Stimulated activated CD4-positive, alpha-beta T cell treated with anti-CD3 and anti-CD28 coated beads, Interleukin-12 subunit alpha, Interleukin-12 subunit beta, amount 100 ng/mL, for 4 hours (primary cell): Measurements from ENCODE around the gene CYREN.
"Not testable (repeated sequence)": the region's sequence is repeated elsewhere in the genome, so short reads cannot be mapped to it uniquely, and the experiment has no call there.

Source experiments
- DNase-seq: peaks from one replicate; pipeline ENCODE4 v3.0.0-alpha.2; 2020

The CYREN gene, protein sequence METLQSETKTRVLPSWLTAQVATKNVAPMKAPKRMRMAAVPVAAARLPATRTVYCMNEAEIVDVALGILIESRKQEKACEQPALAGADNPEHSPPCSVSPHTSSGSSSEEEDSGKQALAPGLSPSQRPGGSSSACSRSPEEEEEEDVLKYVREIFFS

GRCh38 chr7:135170274-135170997 lies at the start of gene CYREN:
TSS of gene CYREN (minus strand) at chr7:135170707. CDS start at chr7:135168922, 1,785 bp downstream.
- peak; percentile 92 for DNase-seq

DNA sequence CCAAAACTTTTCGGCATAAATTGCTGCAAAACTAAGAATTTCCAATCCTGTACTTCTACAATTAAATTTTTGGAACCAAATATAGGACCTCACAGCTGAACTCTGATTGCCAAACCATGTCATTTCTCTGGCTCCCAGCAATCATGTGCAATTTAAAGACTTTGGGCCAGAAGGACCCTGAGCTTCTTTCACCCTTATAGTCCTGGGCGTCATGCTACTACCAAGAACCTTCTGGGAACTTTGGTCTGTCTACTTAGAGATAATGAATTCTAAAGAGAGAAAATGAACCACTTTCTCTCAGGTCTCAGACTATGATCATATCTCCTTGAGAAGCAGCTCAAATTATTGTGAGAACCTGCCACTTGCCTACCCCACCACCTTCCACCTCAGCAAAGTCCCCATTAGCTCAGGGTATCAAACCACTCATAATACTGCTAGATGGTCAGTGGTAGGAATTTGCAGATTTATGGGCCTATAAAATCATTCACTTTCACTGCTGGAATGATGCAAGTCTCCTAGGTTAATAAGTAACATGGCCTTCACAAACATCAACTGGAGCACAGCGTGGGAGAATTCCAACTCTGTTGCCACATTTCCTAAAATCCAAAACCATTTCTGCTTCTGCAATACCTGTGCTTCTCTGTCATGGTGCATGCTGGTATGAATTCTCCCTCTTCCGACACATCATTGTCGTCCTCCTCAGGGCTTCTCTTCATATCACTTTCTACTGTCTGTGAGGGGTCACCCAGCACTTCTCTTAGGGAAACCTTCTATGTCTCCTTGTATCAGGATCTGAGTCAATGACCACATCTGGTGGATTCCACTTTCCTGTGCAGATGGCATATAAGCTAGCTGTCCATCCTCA lies 47.4 kb upstream of the CYREN start:
- no peak for DNase-seq

DNA sequence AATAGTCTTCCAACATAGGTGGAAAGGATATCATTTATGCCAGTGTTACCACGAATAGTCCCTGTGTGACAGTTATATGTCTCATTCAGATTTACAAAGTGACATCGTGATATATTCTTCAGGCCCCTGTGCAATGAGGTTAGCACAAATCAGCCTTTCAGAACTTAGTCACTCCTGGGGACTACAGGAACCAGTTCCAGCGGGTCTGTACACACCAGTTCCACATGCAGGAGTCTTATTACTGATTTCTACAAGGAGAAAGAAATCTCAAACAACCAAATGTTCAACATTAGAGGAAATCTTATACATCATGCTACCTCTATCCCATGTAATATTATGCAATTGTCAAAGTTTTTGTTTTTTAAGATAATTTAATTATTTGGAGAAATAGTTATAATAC lies 45.2 kb upstream of the CYREN start:
- no peak for DNase-seq

GRCh38 chr7:135215180-135215579 lies 44.7 kb upstream of the CYREN start:
- no peak for DNase-seq

DNA sequence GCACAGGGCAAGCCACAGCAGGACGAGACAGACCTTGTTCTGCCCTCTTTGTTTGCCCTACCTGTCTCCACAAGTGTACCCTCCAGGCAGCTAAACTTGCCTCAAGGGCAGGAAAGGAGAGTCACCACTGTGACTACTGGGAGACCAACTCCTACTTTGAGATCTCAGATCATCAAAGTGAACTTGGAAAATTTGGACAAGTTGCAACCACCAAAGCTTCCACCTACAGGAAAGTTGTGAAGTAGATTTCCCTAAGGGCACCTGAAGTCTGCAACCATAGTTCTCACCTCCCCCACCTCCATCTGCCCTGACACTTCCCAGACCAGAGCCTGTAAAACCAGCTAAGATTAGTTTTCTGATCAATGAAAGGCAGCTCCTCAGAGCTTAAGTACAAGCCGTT lies 43.3 kb upstream of the CYREN start:
- DNase-seq = no peak

DNA sequence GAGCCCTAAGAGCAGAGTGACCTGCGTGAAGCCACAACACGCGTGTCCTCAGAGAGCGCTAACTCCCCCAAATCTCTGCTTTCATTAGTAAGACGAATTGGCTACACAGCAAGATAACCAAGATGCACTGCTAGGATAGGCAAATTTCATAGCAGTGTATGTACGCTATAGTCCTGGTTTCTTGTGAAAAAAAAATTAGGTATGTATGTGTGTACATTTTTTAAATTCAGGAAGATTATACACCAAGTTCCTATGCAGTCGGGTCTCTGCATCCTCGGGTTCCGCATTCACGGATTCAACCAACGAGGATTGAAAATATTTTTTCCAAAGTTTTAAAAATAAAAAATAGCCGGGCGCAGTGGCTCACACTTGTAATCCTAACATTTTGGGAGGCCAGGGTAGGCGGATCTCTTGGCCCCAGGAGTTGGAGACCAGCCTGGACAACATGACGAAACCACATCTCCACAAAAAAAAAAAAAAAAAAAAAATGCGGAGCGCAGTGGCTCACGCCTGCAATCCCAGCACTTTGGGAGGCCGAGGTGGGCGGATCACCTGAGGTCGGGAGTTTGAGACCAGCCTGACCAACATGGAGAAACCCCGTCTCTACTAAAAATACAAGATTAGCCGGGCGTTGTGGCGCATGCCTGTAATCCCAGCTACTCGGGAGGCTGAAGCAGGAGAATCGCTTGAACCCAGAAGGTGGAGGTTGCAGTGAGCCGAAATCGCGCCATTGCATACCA lies 41.6 kb upstream of the CYREN start:
- DNase-seq = not testable (repeated sequence)

DNA sequence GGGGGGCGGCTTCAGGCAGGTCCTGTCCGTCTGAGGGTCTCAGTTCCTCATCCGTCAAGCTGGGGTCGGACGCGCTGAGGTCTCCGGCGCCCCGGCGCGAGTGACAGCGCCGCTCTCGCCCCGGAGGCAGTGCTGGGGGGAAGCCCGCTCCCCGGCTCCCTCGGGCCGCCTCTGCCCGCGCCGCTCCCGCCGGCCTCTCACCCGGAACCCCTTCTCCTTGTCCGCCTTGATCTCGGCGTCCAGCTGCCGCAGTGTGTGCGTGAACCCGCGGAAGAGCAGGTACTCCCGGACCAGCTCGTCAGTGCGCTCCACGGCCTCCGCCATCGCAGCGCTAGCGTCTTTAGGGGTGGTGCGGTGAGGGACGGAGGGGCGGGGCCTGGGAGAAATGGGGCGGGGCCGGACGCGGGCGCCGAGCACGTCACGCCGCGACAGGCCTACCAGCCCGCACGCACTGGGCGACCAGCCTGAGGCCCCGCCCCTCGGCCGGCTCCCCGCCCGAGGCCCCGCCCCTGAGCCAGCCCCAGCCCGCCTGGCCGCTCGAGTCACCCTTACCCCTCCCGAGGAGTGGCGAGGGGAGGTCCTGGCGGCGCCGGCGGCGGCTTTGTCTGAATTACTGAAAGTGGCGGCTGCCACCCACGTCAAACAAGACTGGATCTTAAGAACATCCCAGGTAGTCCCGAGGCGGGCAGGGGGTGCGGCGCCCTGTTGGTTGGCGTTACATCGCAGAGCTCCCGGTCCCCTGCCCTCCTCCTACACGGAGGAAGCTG lies 40.9 kb upstream of the CYREN start, which contains the start of gene WDR91:
Gene WDR91 (minus strand): TSS at position 348 of the 767 bp plus-strand sequence. CDS start 24 bp downstream, at position 324.
- DNase-seq = peak; percentile 99

GRCh38 chr7:135210888-135211178 lies 40.3 kb upstream of the CYREN start:
- DNase-seq = no peak

DNA sequence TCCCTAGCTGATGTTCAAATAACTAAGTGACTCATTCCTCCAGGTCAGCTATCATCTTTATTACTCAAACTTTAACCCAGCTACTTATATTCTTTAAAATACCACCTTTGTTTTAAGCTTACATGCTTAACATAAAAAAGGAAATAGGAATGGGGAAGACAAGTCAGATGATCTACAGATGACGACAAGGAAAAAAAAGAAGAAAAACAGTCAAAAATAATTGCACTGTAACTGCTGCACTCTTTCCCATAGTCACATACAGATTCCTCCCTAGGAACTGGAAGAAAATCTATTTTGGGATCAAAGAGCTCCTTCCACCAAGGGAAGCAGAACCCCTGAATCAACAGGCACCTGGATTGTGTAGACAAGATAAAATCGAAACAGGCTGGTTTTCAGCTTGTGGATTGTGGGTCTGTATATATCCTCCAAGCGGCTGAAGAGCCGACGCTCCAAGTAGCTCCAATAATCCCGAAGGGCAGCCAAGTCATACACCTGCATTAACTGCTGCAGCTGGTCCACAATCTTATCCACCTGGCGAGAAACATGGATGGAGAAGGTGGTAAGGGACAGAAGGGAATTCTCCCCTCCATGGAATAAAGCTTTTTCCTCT lies 38.8 kb upstream of the CYREN start:
- DNase-seq = no peak

- DNase-seq = no peak
These were observed 37.7 kb upstream of the CYREN start for GRCh38 chr7:135208102-135208793.

- no peak for DNase-seq
These were observed 37.0 kb upstream of the CYREN start for GRCh38 chr7:135207406-135208101.

GRCh38 chr7:135206941-135207391 lies 36.5 kb upstream of the CYREN start:
- DNase-seq = no peak

- DNase-seq = no peak
These were observed 35.3 kb upstream of the CYREN start for GRCh38 chr7:135205850-135206249.

GRCh38 chr7:135204876-135205275 lies 34.4 kb upstream of the CYREN start:
- no peak for DNase-seq

- DNase-seq = no peak
These were observed 33.8 kb upstream of the CYREN start for GRCh38 chr7:135204341-135204749.

DNA sequence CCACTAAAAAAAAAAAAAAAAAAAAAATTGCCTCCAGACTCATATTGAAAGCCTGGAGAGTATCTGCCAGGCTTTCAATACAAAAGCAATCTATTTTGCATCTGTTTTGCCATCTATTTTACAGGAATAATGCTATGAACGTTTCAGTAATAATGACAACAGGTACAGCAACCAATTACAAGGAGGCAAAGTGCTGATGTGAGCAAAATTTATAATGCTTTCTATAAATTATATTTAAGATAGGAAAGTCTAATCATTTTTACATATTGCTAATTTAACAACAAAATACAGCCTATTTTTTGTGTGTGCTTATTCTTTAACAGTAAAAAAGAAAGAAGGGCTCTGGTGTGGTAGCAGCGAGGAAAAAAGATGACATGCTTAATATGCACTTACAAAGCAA lies 30.8 kb upstream of the CYREN start:
- no peak for DNase-seq

- DNase-seq = no peak
These were observed 30.4 kb upstream of the CYREN start for GRCh38 chr7:135200821-135201331.

DNA sequence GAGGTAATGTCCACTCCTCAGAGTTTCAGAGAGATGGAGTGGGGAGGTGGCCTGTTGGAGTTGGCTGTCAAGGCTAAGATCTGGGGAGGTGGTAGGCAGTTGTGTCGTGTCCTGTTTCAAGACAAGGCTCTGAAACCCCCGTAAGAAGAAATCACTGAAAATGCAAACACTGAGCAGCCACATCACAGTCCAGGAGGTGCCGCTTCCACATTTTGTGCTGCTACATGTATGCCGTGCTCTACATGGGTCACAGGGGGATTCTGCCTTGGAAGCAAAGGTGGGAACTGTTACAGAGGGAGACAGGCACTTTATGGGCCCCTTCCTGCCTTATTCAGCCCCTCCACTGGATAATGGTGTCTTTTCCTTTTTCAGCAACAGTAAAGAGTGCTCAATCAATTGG lies 28.9 kb upstream of the CYREN start:
- no peak for DNase-seq

GRCh38 chr7:135197906-135198655 lies 27.6 kb upstream of the CYREN start:
- no peak for DNase-seq

GRCh38 chr7:135197343-135197742 lies 26.8 kb upstream of the CYREN start:
- DNase-seq = no peak
